ENCODE measurements around the gene DTD1.

The DTD1 gene

GRCh38 chr20:18688676-18689075 lies 100.8 kb downstream of the DTD1 start:
- no peak for DNase-seq (ENCODE audit: extremely low read depth, low read depth)
- no peak overlapping the region for H3K4me3 ChIP-seq (replicated peaks; ENCODE audit: low read depth, low read length)

GRCh38 chr20:18689557-18689956 lies 101.7 kb downstream of the DTD1 start:
- DNase-seq (ENCODE audit: extremely low read depth, low read depth) = no peak
- TF ChIP-seq CTCF (IDR thresholded peaks at IDR 0.05; ENCODE audit: low read depth, low read length, missing control alignments) = no peak
- no peak overlapping the region for H3K4me3 ChIP-seq (replicated peaks; ENCODE audit: low read depth, low read length)

More at GRCh38 chr20:18688676-18689075, 100.8 kb downstream of the DTD1 start:
- no peak for TF ChIP-seq CTCF (IDR thresholded peaks at IDR 0.05; ENCODE audit: low read depth, low read length, missing control alignments)

- no peak overlapping the region for H3K4me3 ChIP-seq (replicated peaks; ENCODE audit: low read depth, low read length)
- TF ChIP-seq CTCF (IDR thresholded peaks at IDR 0.05; ENCODE audit: low read depth, low read length, missing control alignments) = no peak
- no peak for DNase-seq (ENCODE audit: extremely low read depth, low read depth)
Observed at GRCh38 chr20:18692447-18692846, 104.6 kb downstream of the DTD1 start.

- no peak overlapping the region for H3K4me3 ChIP-seq (replicated peaks; ENCODE audit: low read depth, low read length)
- no peak for TF ChIP-seq CTCF (IDR thresholded peaks at IDR 0.05; ENCODE audit: low read depth, low read length, missing control alignments)
- DNase-seq (ENCODE audit: extremely low read depth, low read depth) = no peak
Observed at GRCh38 chr20:18694071-18694470, 106.2 kb downstream of the DTD1 start.

GRCh38 chr20:18695175-18695574 lies 107.3 kb downstream of the DTD1 start:
- no peak overlapping the region for H3K4me3 ChIP-seq (replicated peaks; ENCODE audit: low read depth, low read length)
- DNase-seq (ENCODE audit: extremely low read depth, low read depth) = no peak
- TF ChIP-seq CTCF (IDR thresholded peaks at IDR 0.05; ENCODE audit: low read depth, low read length, missing control alignments) = no peak

GRCh38 chr20:18698735-18699380 lies 111.0 kb downstream of the DTD1 start:
- TF ChIP-seq CTCF (IDR thresholded peaks at IDR 0.05; ENCODE audit: low read depth, low read length, missing control alignments) = no peak
- no peak for DNase-seq (ENCODE audit: extremely low read depth, low read depth)
- H3K4me3 ChIP-seq (replicated peaks; ENCODE audit: low read depth, low read length) = no peak overlapping the region

- no peak overlapping the region for H3K4me3 ChIP-seq (replicated peaks; ENCODE audit: low read depth, low read length)
- no peak for TF ChIP-seq CTCF (IDR thresholded peaks at IDR 0.05; ENCODE audit: low read depth, low read length, missing control alignments)
- DNase-seq (ENCODE audit: extremely low read depth, low read depth) = no peak
Observed at GRCh38 chr20:18701969-18702368, 114.1 kb downstream of the DTD1 start.
